Breast epithelium (tissue), 3 donors: ENCODE data around the gene GOSR1.

ENCODE experiments used
- CTCF ChIP-seq, 3 donors: fragments of 450-650 bp; IDR thresholded peaks; one replicate each; pipeline ENCODE4 v1.5.1; 2016 to 2017; ENCODE audit warnings: antibody characterized with exemption in 3 of 3, mild to moderate bottlenecking in 3 of 3, moderate library complexity in 3 of 3
- POLR2AphosphoS5 ChIP-seq, 3 donors: sonication (generic); formaldehyde crosslinking; IDR thresholded peaks; one replicate each; pipeline ENCODE4 v1.6.1; 2017; ENCODE audit warnings: antibody characterized with exemption in 3 of 3

DNA sequence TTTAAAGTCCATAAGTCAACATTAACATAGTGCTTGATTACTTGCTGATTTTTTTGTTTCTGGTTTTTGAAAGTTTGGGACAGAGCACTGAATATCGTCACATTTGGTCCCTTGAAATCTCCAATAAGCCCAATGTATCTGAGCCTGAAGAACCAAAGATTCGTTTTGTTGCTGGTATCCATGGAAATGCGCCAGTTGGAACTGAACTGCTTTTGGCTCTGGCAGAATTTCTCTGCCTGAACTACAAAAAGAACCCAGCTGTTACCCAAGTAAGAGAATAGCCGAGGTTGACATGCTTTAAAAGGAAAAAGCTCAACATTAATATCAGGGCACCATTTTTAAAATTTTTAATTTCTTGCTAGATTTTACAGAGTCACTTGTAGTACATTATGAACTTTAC is 27.7 kb upstream of the GOSR1 start:
- TF ChIP-seq CTCF (IDR thresholded peaks at IDR 0.05) (no peak), POLR2AphosphoS5 (IDR thresholded peaks at IDR 0.05) (no peak)
